Mesendoderm (in vitro differentiated cells): ENCODE results near the gene PSMD6.

Source experiments
- DNase-seq: peaks from one replicate; pipeline ENCODE4 v3.0.0; 2013
- H2AK5ac ChIP-seq: 2 replicates; pipeline ENCODE4 v1.6.1; 2013; ENCODE audit warnings: low read length, inconsistent platforms
- H2BK120ac ChIP-seq: 2 replicates; pipeline ENCODE4 v1.6.1; 2013; ENCODE audit warnings: low read depth, mild to moderate bottlenecking, low read length, moderate library complexity, mixed read lengths
- H2BK15ac ChIP-seq: replicated peaks from 2 replicates; pipeline ENCODE4 v1.6.1; 2013; ENCODE audit warnings: low read depth, mild to moderate bottlenecking, moderate library complexity
- H2BK5ac ChIP-seq: 2 replicates; pipeline ENCODE4 v1.6.1; 2013; ENCODE audit warnings: low read length, inconsistent platforms
- H3K18ac ChIP-seq: 2 replicates; pipeline ENCODE4 v1.6.1; 2013; ENCODE audit warnings: mild to moderate bottlenecking, low read length, mixed read lengths
- H3K23ac ChIP-seq: one replicate; pipeline ENCODE4 v1.6.1; 2013; ENCODE audit warnings: low read length
- H3K27ac ChIP-seq: 2 replicates; pipeline ENCODE4 v1.5.1; 2013; ENCODE audit warnings: low read depth, mild to moderate bottlenecking, inconsistent platforms, low read length, moderate library complexity
- H3K27me3 ChIP-seq: 2 replicates; pipeline ENCODE4 v1.6.1; 2013; ENCODE audit warnings: low read length, control low read depth, mild to moderate bottlenecking, inconsistent platforms; ENCODE audit not compliant: insufficient read depth, poor library complexity
- H3K36me3 ChIP-seq: 2 replicates; pipeline ENCODE4 v1.6.1; 2013; ENCODE audit warnings: low read length, inconsistent platforms; ENCODE audit not compliant: control insufficient read depth, insufficient read depth
- H3K4ac ChIP-seq: one replicate; pipeline ENCODE4 v1.6.1; 2013; ENCODE audit warnings: low read depth, mild to moderate bottlenecking, low read length, moderate library complexity
- H3K4me1 ChIP-seq: 2 replicates; pipeline ENCODE4 v1.6.1; 2013; ENCODE audit warnings: low read depth, low read length, inconsistent platforms; ENCODE audit not compliant: control insufficient read depth
- H3K4me2 ChIP-seq: 2 replicates; pipeline ENCODE4 v1.6.1; 2013; ENCODE audit warnings: low read length
- H3K4me3 ChIP-seq: 2 replicates; pipeline ENCODE4 v1.5.1; 2013; ENCODE audit warnings: mild to moderate bottlenecking, low read length
- H3K56ac ChIP-seq: one replicate; pipeline ENCODE4 v1.6.1; 2013; ENCODE audit warnings: low read length
- H3K79me1 ChIP-seq: 2 replicates; pipeline ENCODE4 v1.6.1; 2013; ENCODE audit warnings: low read length, inconsistent platforms
- H3K79me2 ChIP-seq: 2 replicates; pipeline ENCODE4 v1.6.1; 2013; ENCODE audit warnings: mild to moderate bottlenecking, low read length; ENCODE audit not compliant: control insufficient read depth, insufficient read depth
- H3K9ac ChIP-seq: 2 replicates; pipeline ENCODE4 v1.6.1; 2013; ENCODE audit warnings: low read length, inconsistent platforms
- H4K5ac ChIP-seq: one replicate; pipeline ENCODE4 v1.6.1; 2013; ENCODE audit warnings: low read length
- H4K8ac ChIP-seq: one replicate; pipeline ENCODE4 v1.6.1; 2013; ENCODE audit warnings: low read depth, mild to moderate bottlenecking, control low read depth, low read length, moderate library complexity
- WGBS: extraction: QIAGEN DNeasy Blood & Tissue Kit; methylation state at CpG from one replicate; pipeline ENCODE4 v1.1.7; 2013; ENCODE audit warnings: low lambda C conversion rate, missing lambda C conversion rate; ENCODE audit not compliant: insufficient coverage; ENCODE audit errors: extremely low coverage; 5-methylcytosine and 5-hydroxymethylcytosine counted together

Gene PSMD6

DNA sequence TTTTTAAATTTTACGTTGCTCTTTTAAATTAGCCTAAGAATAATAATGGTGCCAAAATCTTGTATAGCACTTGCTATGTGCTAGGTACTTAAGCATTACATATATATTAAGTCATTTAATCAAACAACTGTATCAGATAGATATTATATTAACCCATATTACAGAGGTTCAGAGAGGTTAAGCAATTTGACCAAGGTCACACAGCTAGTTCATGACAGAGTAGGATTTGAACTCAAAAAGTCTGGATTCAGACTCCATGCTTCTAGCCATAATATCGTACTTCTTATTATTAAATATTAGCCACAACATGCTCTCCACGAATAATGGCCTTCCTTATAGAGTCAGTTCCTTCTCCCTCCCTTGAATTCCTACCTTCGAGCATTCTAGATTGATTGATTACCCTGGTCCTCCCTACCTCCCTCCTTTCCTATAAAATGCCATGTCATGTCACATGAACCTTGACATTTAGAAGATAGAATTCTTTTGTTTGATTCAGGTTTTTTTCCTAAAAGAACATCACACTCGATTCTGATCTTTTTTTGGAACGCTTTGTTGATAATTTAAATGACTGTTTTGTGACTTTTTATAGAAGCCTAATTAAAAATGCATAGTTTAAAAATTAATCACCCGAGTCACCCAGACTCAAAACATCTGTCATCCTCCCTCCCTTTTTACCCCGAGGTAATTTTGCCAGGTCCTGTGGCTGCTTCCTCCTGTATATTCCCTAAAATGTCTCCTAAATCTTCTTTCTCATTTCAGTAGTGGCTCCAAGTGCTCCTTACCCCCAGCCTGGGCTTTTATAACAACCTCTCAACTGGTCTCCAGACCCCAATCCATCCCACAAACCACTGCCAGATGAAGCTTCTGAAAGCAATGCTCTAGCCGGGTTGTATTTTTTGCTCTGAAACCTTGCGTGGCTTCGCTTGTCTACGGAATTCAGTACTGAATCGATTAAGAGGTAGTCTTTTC is 8.5 kb upstream of the PSMD6 start:
- Histone ChIP-seq H3K27ac (no peak overlapping the region), H3K9ac (no peak overlapping the region)
- WGBS: no CpG with 5 or more reads among the region's 13 CpGs

DNA sequence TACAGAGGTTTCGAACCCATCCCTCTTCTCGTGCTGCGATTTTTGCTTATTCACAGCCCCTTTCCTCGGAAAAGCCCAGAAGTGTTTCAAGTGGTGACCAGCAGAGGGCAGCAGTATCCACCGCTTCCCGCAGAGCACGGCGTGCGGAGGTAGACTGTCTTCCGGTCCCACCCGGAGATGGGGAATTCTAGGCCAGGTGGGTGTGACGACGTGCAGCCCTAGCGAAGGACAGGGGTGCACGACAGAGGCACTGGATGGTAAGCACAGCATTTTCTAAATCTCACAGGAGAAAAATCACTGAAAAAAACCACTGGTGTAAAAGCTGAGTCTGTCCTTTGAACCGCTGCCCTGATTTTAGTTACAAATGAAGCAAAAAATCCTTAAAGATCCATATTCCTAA is 7.4 kb upstream of the PSMD6 start:
- H2BK5ac ChIP-seq: no peak overlapping the region
- H4K8ac ChIP-seq: no peak overlapping the region
- no peak overlapping the region for H3K27ac ChIP-seq
- peak overlapping the region; percentile 37 for H3K56ac ChIP-seq
- no peak overlapping the region for H4K5ac ChIP-seq
- no peaks in the 10 kb centered on the region for H3K79me1 ChIP-seq
- H3K4me3 ChIP-seq: no peak overlapping the region
- no peak overlapping the region for H3K18ac ChIP-seq
- H3K4me1 ChIP-seq: no peaks in the 10 kb centered on the region
- no peak overlapping the region for H2BK15ac ChIP-seq
- no peaks in the 10 kb centered on the region for H3K36me3 ChIP-seq
- no peak overlapping the region for H3K9ac ChIP-seq
- no peak overlapping the region for H3K23ac ChIP-seq
- no peaks in the 10 kb centered on the region for H3K27me3 ChIP-seq
- H3K4me2 ChIP-seq: no peak overlapping the region
- no peak overlapping the region for H3K4ac ChIP-seq
- no peaks in the 10 kb centered on the region for H3K79me2 ChIP-seq
- H2AK5ac ChIP-seq: no peak overlapping the region
- WGBS: no CpG with 5 or more reads among the region's 16 CpGs
- DNase-seq: peak; percentile 91
- H2BK120ac ChIP-seq: no peak overlapping the region

More for the DNA sequence above, 8.5 kb upstream of the PSMD6 start:
- DNase-seq: peak; percentile 36
- Histone ChIP-seq H3K36me3 (no peaks in the 10 kb centered on the region), H3K4ac (peak overlapping the region; percentile 70), H2BK120ac (peak overlapping the region; percentile 55), H4K5ac (no peak overlapping the region), H2BK5ac (no peak overlapping the region), H3K27me3 (no peaks in the 10 kb centered on the region), H3K79me2 (no peaks in the 10 kb centered on the region), H3K23ac (no peak overlapping the region), H2BK15ac (peak overlapping the region; percentile 36), H4K8ac (no peak overlapping the region), H2AK5ac (no peak overlapping the region), H3K18ac (peak overlapping the region; percentile 83), H3K79me1 (no peaks in the 10 kb centered on the region), H3K4me3 (no peak overlapping the region), H3K56ac (no peak overlapping the region), H3K4me1 (no peaks in the 10 kb centered on the region), H3K4me2 (no peak overlapping the region)

- WGBS: no CpG with 5 or more reads among the region's 4 CpGs
- H3K79me2 ChIP-seq: no peaks in the 10 kb centered on the region
Observed at GRCh38 chr3:64029287-64029686, 6.0 kb upstream of the PSMD6 start.

GRCh38 chr3:64028754-64029153 is 5.5 kb upstream of the PSMD6 start:
- no CpG with 5 or more reads among the region's 3 CpGs for WGBS
- Histone ChIP-seq H2AK5ac (no peak overlapping the region), H3K36me3 (no peaks in the 10 kb centered on the region), H3K23ac (no peak overlapping the region), H3K4me1 (no peaks in the 10 kb centered on the region), H3K79me2 (no peaks in the 10 kb centered on the region), H3K18ac (no peak overlapping the region), H2BK120ac (no peak overlapping the region), H3K27me3 (no peaks in the 10 kb centered on the region), H2BK5ac (no peak overlapping the region), H3K4ac (no peak overlapping the region), H4K5ac (no peak overlapping the region), H4K8ac (no peak overlapping the region), H3K56ac (no peak overlapping the region), H2BK15ac (no peak overlapping the region), H3K79me1 (no peaks in the 10 kb centered on the region), H3K4me2 (no peak overlapping the region), H3K27ac (no peak overlapping the region), H3K9ac (no peak overlapping the region), H3K4me3 (no peak overlapping the region)
- no peak for DNase-seq

More at GRCh38 chr3:64029287-64029686, 6.0 kb upstream of the PSMD6 start:
- H2BK15ac ChIP-seq: no peak overlapping the region
- H3K9ac ChIP-seq: no peak overlapping the region
- no peak overlapping the region for H3K23ac ChIP-seq
- DNase-seq: no peak
- H3K4ac ChIP-seq: no peak overlapping the region
- H3K4me1 ChIP-seq: no peaks in the 10 kb centered on the region
- H3K27ac ChIP-seq: no peak overlapping the region
- no peak overlapping the region for H3K56ac ChIP-seq
- H3K27me3 ChIP-seq: no peaks in the 10 kb centered on the region
- no peak overlapping the region for H2AK5ac ChIP-seq
- no peak overlapping the region for H2BK5ac ChIP-seq
- no peak overlapping the region for H4K5ac ChIP-seq
- no peak overlapping the region for H3K18ac ChIP-seq
- no peak overlapping the region for H3K4me2 ChIP-seq
- no peak overlapping the region for H3K4me3 ChIP-seq
- no peaks in the 10 kb centered on the region for H3K36me3 ChIP-seq
- no peak overlapping the region for H2BK120ac ChIP-seq
- no peaks in the 10 kb centered on the region for H3K79me1 ChIP-seq
- no peak overlapping the region for H4K8ac ChIP-seq

DNA sequence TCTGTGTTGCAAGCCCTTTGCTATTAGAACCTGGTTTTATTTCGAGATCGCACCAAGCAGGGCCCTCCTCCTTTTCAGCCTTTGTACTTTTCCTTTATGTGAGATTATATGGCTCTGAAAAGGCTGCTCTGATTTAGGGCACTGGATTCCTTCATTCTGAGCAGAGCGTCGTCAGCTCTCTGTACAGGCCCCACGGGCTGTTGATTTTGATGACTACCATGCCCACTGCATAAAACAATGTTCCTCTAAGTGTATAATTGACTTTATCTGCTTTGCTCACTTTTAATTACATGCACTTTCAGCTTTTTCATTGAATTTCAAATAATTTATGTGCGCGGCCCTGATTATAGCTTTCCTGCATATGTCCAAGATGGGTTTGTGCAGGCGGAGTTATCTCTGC is 4.4 kb upstream of the PSMD6 start:
- H3K79me2 ChIP-seq: peaks cover 6% of the 10 kb centered on the region
- no peak overlapping the region for H3K18ac ChIP-seq
- no CpG with 5 or more reads among the region's 8 CpGs for WGBS
- H3K56ac ChIP-seq: no peak overlapping the region
- H2BK15ac ChIP-seq: no peak overlapping the region
- H3K4ac ChIP-seq: no peak overlapping the region
- no peaks in the 10 kb centered on the region for H3K36me3 ChIP-seq
- no peak overlapping the region for H3K23ac ChIP-seq
- no peak overlapping the region for H4K8ac ChIP-seq
- H2AK5ac ChIP-seq: no peak overlapping the region
- no peak overlapping the region for H2BK5ac ChIP-seq
- H3K27ac ChIP-seq: no peak overlapping the region
- H4K5ac ChIP-seq: no peak overlapping the region
- no peak for DNase-seq
- no peak overlapping the region for H3K9ac ChIP-seq
- peaks cover 2% of the 10 kb centered on the region for H3K79me1 ChIP-seq
- H3K27me3 ChIP-seq: no peaks in the 10 kb centered on the region
- H3K4me3 ChIP-seq: no peak overlapping the region
- H2BK120ac ChIP-seq: no peak overlapping the region
- no peak overlapping the region for H3K4me2 ChIP-seq
- H3K4me1 ChIP-seq: no peaks in the 10 kb centered on the region
